Measurements from ENCODE around the gene EXOSC1.

DNA sequence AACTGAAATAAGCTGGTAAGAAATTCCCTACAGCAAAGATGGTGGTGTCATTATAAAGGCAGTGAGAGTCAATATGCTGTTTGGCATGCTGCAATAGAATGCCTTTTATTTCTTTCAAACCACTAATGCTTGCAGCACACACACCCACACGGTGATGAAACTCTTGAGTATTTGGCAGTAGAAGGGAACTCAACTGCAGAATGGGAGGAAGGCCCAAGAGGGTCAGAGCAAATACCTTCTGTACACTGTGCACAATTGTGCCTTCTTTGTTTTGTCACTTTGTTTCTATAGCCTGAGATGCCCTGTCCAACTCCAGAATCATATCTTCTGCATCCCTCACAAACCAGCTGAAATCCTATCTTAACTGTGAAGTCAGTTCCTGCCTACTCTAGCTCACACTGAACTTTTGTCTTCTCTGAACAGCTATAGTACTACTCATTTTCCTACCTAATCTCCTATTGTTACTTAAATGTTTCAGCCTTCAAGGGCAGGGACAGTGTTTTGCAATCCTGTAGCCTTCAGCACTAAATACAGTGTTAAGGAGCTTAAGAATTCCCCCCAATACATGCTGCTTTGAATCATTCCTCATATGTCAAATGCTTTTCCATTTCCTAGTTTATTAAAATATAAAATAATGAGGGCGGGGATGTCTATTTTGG is 30.3 kb upstream of the EXOSC1 start:
- no peak for TF ChIP-seq CTCF (conservative IDR thresholded peaks at IDR 0.05; ENCODE audit: low read depth, low read length)
- TF ChIP-seq EZH2 (IDR thresholded peaks at IDR 0.05; ENCODE audit: low read length, unreplicated experiment) = no peak
- no peak for TF ChIP-seq EZH2phosphoT487 (IDR thresholded peaks at IDR 0.05; ENCODE audit: borderline replicate concordance, low read length)

Measured in PC-3 (cell line).